Fibroblast of skin of left biceps (primary cell): ENCODE data around the gene VAMP1.
"Not testable (repeated sequence)": the region's sequence is repeated elsewhere in the genome, so short reads cannot be mapped to it uniquely, and the experiment has no call there.

ENCODE experiments used
- DNase-seq, 2 experiments: peaks; one replicate each; pipeline ENCODE4 v3.0.0-alpha.2; 2013; ENCODE audit warnings: low read depth in 2 of 2

VAMP1 gene, protein sequence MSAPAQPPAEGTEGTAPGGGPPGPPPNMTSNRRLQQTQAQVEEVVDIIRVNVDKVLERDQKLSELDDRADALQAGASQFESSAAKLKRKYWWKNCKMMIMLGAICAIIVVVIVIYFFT

DNA sequence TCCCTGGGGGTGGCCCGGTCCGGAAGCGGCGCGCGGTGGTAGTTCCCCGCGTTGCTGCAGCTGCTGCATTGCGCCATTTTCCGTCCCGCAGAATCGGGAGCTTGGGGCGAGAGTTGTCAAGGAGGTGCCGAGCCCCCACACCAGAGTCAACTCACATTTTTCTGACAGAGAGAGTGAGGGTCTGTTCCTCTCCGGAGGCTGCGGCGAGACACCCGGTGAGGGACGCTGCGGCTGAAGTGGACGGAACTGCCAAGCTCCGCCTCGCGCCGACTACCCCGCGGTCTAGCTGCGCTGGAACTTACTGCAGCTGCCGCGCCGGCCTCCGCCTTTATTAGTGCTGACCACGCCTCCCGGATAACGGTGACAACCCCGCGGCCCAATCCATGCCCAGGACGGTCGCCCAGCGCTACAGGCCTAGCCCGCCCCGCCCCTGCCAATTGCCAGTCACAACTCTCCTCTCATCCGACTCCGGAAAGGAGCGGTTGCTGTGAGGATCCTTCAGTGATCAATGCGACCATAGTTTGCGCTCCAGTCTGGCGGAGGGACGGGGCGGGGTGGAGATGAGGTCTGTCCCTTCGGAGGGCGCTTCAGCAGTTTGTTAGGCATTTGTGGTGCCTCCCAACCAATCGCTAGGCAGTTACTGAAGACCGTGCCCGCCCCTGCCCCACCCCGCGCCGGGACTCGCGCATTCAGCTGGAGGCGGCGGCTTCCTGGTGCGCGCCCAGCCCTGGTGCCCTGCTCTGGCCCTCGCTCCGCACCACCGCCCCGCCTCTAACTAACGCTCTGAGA lies at the start of gene VAMP1:
Gene VAMP1, minus strand, starts transcription at position 303 of the 789 bp plus-strand sequence. Its CDS starts 146 bp downstream, at position 157.
- DNase-seq = peak; percentile 92 to 94

DNA sequence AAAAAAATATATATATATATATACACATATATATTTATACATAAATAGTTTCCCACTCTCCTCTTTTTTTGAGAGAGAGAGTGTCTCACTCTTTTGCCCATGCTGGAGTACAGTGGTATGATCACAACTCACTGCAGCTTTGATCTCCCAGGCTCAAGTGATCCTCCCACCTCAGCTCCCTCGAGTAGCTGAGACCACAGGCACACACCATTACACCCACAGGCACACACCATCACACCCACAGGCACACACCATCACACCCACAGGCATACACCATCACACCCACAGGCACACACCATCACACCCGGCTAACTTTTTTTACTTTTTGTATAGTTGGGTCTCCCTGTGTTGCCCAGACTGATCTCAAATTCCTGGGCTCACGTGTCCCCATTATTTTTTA lies 49.7 kb upstream of the VAMP1 start:
- no peak for DNase-seq

DNA sequence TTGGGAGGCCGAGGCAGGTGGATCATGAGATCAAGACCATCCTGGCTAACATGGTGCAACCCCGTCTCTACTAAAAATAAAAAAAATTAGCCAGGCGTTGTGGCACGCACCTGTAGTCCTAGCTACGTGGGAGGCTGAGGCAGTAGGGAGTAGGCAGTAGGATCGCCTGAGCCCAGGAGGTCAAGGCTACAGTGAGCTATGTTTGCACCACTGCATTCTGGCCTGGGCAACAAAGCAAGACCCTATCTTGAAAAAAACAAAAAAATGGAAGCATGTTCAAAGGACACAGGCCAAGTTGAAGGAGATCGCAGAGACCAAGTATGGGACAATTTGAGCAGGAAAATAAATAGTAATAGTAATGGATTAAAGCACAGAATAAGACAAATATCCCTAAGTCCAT lies 37.6 kb upstream of the VAMP1 start:
- DNase-seq = no peak

DNA sequence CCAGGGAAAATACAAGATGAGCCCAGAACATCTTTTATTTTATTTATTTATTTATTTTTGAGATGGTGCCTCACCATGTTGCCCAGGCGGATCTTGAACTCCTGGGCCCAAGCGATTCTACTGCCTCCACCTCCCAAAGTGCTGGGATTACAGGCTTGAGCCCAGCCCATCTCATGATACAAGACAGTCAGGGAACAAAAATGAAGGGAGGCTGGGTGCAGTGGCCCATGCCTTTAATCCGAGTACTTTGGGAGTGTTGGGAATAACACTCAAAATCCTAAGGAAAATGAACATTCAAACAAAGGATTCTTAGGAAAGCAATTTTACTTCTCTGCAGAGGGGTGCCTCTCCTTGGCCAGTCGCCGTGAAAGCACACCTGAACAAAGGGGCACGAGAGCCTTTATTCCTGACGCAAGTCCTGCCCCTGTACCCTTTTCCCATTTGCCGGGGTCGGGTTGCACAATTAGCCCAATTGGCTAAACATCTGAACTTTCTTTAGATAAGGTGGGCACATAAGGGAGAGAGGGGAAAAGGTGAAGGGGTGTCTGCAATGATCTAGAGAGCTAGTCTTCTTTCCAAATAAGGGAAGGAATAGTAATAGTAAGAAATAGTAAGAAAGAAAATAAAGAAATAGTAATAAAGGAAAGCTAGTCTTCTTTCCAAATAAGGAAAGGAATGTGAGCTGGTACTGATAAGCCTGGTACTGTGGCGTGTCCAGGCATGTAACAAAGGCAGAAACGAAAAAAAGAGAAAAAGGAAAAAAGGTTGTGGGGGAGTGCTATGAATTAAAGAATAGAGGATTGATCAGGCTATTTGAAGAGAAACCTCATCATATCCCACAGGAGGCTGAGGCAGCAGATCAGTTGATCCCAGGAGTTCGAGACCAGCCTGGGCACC lies 36.9 kb upstream of the VAMP1 start:
- DNase-seq = no peak

DNA sequence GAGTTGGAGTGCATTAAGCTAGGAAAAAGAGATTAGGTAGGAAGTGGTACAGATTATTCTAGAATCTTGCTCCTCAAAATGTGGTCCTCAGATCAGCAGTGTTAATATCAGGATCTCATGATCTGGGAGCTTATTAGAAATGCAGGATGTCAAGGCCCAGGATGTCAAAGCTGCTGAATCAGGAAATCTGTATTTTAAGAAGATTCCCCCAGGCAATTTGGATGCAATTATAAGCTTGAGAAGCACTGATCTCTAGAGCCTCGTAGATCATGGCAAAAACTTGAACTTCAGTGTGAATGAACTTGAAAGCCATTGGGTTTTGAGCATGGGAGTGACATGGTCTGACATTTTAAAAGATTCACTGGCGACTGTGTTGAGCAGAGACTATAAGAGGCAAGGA lies 30.0 kb upstream of the VAMP1 start:
- no peak for DNase-seq

DNA sequence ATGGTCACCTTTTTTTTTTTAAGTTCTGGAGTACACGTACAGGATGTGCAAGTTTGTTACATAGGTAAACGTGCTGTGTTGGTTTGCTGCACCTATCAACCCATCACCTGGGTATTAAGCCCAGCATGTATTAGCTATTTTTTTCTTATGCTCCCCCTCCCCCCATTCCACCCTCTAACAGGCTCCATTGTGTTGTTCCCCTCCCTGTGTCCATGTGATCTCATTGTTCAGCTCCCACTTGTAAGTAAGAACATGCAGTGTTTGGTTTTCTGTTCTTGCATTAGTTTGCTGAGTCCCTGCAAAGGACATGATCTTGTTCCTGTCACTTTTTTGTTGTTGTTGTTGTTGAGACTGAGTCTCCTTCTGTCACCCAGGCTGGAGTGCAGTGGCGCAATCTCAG lies 26.8 kb upstream of the VAMP1 start:
- DNase-seq = not testable (repeated sequence)

DNA sequence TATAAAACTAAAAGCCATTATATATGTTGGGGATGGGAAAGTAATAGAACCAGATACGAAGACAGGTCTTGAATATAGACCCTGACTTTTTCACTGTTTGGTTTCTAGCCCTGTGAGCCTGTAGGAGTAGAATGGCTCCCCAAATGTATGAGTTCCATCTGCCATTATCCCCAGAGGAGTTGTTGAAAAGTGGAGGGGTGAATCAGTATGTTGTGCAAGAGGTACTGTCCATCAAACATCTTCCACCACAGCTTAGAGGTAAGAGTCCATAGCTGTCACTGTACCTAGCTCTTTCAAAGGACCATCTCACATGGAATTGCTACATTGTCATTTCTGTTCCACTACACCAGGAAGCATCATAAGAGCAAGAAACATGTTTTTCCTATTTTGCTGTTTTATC lies 24.5 kb upstream of the VAMP1 start:
- DNase-seq = no peak

DNA sequence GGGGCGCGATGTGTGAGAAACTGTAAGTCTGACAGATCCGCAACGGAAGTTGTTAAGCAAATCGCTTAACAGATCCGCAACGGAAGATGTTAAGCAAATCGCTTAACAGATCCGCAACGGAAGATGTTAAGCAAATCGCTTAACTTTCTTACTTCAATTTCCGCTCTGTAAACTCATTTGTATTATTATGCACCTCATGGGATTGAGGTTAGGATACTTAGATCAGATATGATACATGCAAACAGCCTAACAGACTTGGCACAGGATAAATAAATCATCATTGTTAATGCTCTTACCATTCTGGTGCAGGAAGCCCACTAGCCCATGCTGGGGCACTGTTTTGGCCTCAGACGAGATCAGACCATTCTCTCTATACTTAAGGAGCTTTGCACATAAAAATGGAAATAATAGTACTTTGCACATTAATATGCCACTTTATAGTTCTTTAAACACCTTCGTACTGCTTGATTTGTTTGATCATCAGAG lies 23.8 kb upstream of the VAMP1 start:
- DNase-seq = no peak

DNA sequence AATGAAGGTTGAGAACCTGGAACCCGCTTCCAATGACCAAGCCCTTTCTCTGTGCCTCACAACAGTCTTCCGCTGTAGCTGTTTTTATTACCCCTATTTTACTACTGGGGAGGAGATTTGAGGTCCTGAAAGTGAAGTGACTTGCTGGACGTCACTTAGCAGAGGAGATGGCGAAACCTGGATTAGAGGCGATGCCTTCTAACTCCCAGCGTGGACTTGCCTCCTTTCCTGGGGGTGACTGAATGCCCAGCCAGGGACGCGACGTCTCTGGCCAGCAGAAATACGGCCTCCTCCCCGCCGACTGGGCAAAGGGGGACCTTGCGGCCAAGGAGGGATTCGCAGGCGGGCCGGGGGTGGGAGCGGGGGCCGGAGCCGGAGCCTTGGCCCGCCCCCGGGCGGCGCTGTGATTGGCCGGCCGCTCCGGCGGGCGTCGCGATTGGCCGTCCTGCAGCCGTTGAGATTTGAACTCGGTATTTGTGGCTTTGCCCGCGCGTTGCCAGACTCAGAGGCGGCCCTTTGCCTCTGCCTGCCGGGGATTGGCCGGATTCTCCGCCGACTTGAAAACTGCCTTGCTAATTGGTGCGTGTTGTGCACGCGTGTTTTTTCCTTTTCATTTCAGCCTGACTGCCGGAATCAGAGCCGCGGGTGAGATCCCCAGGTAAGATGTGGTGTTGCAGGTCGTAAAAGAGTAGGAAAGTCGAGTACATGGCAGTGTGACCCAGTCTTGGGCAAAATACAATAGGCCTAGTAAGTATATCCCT lies 23.2 kb upstream of the VAMP1 start, which contains the start of gene NCAPD2:
Gene NCAPD2, plus strand, starts transcription at position 606 of the 761 bp plus-strand sequence. CDS start 997 bp downstream, outside the sequence.
- peak; percentile 82 to 84 for DNase-seq

DNA sequence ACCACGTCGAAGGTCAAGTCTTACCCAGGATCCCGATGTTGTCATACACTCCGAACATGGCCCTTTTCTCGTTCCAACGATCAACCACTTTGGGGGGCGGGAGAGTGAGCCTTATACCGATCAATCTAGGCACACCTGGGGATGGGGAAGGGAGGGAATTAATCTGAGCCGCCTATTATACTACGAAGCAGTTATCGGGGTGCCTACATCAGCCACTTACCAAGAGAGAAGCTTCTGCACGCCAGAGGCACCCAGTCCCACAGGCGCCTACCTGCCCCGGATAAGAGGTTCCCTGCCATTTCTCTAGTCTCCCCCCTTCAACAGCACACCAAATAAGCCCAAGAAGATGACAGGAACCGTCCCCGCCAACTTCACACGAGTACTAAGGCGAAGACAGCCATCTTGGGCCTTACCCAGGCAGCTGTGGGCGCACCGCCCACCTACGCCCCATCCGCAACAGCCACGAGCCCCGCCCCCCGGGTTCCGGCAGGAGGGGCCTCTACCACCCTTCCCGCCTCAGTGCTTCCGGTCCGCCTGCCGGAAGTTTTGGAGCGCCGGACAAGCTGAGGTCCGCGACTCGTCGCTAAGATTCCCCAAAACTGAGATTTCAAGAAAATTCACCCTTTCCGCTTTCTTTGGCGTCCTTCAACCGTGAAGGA lies 22.5 kb upstream of the VAMP1 start, which contains the start of gene MRPL51:
Gene MRPL51, minus strand, starts transcription at position 425 of the 659 bp plus-strand sequence. Its CDS starts 126 bp downstream, at position 299.
- peak; percentile 78 to 80 for DNase-seq

DNA sequence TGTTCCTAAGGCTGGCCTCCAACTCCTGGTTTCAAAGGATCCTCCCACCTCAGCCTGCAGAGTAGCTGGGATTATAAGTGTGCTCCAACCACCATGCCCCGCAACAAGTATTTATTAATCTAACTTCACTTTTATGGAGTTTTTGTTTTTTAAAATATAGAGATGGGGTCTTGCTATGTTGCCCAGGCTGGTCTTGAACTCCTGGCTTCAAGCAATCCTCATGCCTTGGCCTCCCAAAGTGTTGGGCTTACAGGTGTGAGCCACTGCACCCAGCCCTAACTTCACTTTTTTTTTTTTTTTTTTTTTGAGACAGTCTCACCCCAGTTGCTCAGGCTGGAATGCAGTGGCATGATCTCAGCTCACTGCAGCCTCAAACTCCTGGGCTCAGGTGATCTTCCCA lies 20.2 kb upstream of the VAMP1 start:
- DNase-seq = not testable (repeated sequence)

DNA sequence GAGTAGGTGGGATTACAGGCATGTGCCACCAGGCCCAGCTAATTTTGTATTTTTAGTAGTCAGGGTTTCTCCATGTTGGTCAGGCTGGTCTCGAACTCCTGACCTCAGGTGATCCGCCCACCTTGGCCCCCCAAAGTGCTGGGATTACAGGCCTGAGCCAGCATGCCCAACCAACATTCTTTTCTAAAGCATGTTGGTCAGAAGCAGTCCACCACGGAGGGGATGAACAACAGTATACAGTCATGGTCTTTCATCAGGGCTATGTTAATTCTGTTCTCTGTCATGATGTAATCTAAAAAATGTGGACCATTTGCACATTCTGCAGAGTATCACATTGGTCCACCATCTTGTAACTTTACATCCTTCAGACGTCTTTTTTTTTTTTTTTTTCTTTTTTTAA lies 19.0 kb upstream of the VAMP1 start:
- no peak for DNase-seq

DNA sequence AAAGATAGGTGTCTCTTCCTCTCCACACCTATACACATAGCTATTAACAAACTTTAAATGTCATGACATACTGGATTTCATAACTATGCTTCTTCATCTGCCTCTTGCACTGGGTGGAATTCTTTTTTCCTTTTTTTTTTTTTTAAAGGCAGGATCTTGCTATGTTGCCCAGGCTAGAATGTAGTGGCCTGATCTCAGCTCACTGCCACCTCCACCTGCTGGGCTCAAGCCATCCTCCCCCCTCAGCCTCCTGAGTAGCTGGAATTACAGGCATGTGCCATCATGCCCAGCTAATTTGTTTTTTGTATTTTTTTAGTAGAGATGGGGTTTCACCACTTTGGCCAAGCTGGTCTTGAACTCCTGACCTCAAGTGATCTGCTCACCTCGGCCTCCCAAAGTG lies 17.8 kb upstream of the VAMP1 start:
- no peak for DNase-seq

DNA sequence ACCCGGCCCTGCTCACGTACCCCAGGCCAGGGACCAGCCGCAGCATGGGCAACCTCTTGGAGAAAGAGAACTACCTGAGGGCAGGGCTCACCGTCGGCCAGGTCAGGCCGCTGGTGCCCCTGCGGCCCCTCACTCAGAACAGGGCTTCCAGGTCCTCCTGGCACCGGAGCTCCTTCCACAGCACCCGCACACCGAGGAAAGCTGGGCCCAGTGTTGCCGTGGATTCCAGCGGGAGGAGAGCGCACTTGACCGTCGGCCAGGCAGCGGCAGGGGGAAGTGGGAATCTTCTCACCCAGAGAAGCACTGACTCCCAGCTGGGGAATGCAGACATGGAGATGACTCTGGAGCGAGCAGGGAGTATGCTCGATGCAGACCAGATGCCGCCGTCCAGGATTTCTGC lies 7.9 kb upstream of the VAMP1 start:
- DNase-seq = peak; percentile 25 to 32

DNA sequence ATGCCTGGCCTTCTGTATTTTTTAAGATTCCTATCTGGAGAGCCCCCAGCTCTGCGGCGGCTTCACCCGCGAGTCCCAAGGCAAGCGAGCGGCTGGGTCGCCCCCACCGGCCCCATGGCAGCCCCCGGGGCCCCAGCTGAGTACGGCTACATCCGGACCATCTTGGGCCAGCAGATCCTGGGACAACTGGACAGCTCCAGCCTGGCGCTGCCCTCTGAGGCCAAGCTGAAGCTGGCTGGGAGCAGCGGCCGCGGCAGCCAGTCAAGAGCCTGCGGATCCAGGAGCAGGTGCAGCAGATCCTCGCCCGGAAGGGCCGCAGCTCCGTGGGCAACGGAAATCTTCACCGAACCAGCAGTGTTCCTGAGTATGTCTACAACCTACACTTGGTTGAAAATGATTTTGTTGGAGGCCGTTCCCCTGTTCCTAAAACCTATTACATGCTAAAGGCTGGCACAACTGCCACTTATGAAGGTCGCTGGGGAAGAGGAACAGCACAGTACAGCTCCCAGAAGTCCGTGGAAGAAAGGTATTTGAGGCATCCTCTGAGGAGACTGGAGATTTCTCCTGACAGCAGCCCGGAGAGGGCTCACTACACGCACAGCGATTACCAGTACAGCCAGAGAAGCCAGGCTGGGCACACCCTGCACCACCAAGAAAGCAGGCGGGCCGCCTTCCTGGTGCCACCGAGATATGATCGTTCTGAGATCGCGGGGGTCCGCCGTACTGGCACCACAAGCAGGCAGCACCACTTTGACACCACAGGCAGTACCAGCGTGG lies 7.3 kb upstream of the VAMP1 start:
- DNase-seq = not testable (repeated sequence)

DNA sequence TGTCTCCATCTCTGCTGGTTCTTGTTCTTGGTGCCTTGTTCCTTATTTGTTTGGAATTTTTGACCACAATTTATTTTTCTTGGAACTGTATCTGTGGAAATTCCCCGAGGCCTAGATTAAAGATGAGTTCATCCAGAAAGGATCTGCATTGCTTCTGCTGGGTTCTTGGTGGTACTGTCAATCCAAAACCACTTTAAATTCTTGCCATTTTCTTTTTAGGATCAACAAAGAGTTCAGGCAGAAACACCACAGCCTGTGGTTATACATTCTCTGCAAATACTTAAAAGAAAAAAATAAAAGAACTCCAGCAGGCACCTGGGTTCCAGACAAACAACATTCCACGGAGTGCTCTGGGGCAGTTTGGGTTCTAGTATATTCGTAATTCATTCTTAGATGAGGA lies 6.0 kb upstream of the VAMP1 start:
- peak in 1 of 2 experiments; percentile 33 for DNase-seq

DNA sequence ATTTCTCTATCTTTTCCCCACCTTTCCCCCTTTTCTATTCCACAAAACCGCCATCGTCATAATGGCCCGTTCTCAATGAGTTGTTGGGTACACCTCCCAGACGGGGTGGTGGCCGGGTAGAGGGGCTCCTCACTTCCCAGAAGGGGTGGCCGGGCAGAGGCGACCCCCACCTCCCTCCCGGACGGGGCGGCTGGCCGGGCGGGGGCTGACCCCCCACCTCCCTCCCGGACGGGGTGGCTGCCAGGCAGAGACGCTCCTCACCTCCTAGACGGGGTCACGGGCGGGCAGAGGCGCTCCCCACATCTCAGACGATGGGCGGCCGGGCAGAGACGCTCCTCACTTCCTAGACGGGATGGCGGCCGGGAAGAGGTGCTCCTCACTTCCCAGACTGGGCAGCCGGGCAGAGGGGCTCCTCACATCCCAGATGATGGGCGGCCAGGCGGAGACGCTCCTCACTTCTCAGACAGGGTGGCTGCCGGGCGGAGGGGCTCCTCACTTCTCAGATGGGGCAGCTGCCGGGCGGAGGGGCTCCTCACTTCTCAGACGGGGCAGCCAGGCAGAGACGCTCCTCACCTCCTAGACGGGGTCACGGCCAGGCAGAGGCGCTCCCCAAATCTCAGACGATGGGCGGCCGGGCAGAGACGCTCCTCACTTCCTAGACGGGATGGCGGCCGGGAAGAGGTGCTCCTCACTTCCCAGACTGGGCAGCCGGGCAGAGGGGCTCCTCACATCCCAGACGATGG lies 4.9 kb upstream of the VAMP1 start:
- DNase-seq = not testable (repeated sequence)

DNA sequence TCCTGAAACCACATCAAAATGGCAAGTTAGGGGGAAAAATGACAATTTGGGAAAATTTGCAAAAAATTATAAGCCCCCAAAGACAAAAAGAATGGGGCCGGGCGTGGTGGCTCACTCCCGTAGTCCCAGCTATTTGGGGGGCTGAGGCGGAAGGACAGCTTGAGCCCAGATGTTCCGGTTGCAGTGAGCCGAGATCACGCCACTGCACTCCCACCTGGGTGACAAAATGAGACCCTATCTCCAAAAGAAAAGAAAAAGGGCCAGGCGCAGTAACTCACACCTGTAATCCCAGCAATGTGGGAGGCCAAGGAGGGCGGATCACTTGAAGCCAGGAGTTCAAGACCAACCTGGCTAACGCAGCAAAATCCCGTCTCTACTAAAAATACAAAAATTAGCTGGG lies 2.0 kb upstream of the VAMP1 start:
- DNase-seq = no peak

DNA sequence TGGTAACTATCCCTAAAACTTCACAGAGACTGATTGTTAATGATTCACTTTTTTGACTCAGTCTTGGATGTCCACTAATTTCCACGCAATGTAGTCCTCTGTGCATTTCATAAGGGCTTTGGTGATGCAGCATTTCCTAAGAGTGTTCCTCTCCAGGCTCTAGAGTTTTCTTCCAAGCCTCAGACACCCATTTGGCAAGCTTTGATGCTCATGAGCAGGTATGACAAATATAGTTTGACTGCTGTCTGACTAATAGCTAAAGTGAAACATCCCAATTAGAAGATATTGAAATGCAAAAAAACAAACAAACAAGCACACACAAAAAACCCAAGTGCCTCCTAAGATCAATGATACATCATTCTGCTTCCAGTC lies 1.5 kb upstream of the VAMP1 start:
- no peak for DNase-seq
